Measurements from ENCODE around the gene TMEM235. TPM values are rescaled to one million over a fixed set of nuclear protein-coding genes. Genes with fewer than 3 reads are reported as not detected.

TMEM235 gene
- polyA plus RNA-seq, 1 of the 3 experiments (the other 2 are of a cell fraction): not detected

GRCh38 chr17:78272914-78273258 is 41.5 kb downstream of the TMEM235 start (continued):
- TF ChIP-seq MXI1 (IDR thresholded peaks at IDR 0.05; ENCODE audit: low read depth, low read length): no peak
- no peak for TF ChIP-seq JUND (IDR thresholded peaks at IDR 0.05)
- TF ChIP-seq NFIC (IDR thresholded peaks at IDR 0.05; ENCODE audit: borderline replicate concordance): no peak
- no peak for TF ChIP-seq FOXJ3 (CRISPR knock-in tag; IDR thresholded peaks at IDR 0.05)

DNA sequence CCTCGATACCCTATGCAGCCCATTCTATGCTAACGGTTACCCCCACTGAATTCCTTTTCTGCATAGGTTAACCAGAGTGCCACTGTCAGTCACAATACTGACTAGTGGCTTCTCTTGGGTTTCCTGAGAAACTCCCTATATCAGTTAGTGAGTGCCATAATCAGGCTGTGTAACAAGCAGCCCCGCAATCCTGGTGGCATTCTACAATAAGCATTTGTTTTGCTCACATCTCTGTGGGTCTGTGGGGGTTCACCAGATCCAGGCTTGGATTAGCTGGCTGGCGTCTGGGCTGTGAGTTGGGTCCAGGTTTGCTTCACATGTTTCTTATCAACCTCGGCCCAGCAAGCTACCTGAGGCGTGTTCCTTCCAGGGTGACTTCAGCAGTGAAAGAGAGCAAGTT is 42.4 kb downstream of the TMEM235 start:
- DNase-seq: no peak
- H3K4me1 ChIP-seq (ENCODE audit: control insufficient read depth in 1 of 2, insufficient read depth in 2 of 2, low read depth in 1 of 2, low read length in 1 of 2): peaks cover 0 to 52% of the 10 kb centered on the region in 2 experiments; a peak in 2 of 4 replicates
- no peaks in the 10 kb centered on the region for H3K9me2 ChIP-seq
- no peak overlapping the region for H2AFZ ChIP-seq (ENCODE audit: low read depth)
- TF ChIP-seq, protein P1, sequence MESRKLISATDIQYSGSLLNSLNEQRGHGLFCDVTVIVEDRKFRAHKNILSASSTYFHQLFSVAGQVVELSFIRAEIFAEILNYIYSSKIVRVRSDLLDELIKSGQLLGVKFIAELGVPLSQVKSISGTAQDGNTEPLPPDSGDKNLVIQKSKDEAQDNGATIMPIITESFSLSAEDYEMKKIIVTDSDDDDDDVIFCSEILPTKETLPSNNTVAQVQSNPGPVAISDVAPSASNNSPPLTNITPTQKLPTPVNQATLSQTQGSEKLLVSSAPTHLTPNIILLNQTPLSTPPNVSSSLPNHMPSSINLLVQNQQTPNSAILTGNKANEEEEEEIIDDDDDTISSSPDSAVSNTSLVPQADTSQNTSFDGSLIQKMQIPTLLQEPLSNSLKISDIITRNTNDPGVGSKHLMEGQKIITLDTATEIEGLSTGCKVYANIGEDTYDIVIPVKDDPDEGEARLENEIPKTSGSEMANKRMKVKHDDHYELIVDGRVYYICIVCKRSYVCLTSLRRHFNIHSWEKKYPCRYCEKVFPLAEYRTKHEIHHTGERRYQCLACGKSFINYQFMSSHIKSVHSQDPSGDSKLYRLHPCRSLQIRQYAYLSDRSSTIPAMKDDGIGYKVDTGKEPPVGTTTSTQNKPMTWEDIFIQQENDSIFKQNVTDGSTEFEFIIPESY (IDR thresholded peaks at IDR 0.05; ENCODE audit: borderline replicate concordance, low read depth): no peak
- TF ChIP-seq ELF1 (IDR thresholded peaks at IDR 0.05) (no peak), SIN3A (IDR thresholded peaks at IDR 0.05; ENCODE audit: borderline replicate concordance, low read depth, low read length) (no peak), NRF1 (IDR thresholded peaks at IDR 0.05; ENCODE audit: low read depth, low read length) (no peak), POLR2AphosphoS5 (IDR thresholded peaks at IDR 0.05; ENCODE audit: low read depth, low read length) (no peak), EZH2phosphoT487 (IDR thresholded peaks at IDR 0.05; ENCODE audit: borderline replicate concordance, low read depth) (no peak), USF1 (IDR thresholded peaks at IDR 0.05; ENCODE audit: borderline replicate concordance, low read depth) (no peak), FOXJ3 (CRISPR knock-in tag; IDR thresholded peaks at IDR 0.05) (no peak)
- TF ChIP-seq, protein P2, sequence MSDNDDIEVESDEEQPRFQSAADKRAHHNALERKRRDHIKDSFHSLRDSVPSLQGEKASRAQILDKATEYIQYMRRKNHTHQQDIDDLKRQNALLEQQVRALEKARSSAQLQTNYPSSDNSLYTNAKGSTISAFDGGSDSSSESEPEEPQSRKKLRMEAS (IDR thresholded peaks at IDR 0.05; ENCODE audit: low read depth): no peak
- TF ChIP-seq, protein P3, sequence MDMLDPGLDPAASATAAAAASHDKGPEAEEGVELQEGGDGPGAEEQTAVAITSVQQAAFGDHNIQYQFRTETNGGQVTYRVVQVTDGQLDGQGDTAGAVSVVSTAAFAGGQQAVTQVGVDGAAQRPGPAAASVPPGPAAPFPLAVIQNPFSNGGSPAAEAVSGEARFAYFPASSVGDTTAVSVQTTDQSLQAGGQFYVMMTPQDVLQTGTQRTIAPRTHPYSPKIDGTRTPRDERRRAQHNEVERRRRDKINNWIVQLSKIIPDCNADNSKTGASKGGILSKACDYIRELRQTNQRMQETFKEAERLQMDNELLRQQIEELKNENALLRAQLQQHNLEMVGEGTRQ (IDR thresholded peaks at IDR 0.05; ENCODE audit: borderline replicate concordance, low read depth, low read length): no peak
- H3K27me3 ChIP-seq (ENCODE audit: insufficient read depth): peaks cover 16% of the 10 kb centered on the region
- H3K79me2 ChIP-seq (ENCODE audit: insufficient read depth): no peaks in the 10 kb centered on the region
- no peak overlapping the region for H3K27ac ChIP-seq (ENCODE audit: low read depth in 2 of 2, low read length in 1 of 2)
- WGBS (ENCODE audit: low lambda C conversion rate): 94% methylated on average over 6 of the region's 6 CpGs
- no peak overlapping the region for H3K4me3 ChIP-seq (ENCODE audit: low read depth in 2 of 2, low read length in 1 of 2)
- H3K36me3 ChIP-seq (replicated peaks in 1 of 2; ENCODE audit: control insufficient read depth in 1 of 2, insufficient read depth in 2 of 2, low read length in 1 of 2): no peaks in the 10 kb centered on the region
- no peaks in the 10 kb centered on the region for H4K20me1 ChIP-seq (ENCODE audit: insufficient read depth)
- H3K4me2 ChIP-seq: no peak overlapping the region
- no peaks in the 10 kb centered on the region for H3F3A ChIP-seq (replicated peaks; ENCODE audit: insufficient read depth)
- no peaks in the 10 kb centered on the region for H3K9me3 ChIP-seq
- H3K9ac ChIP-seq: no peak overlapping the region
- CTCF ChIA-PET: interaction anchor here (1.1 to 6.6 kb wide), 4 partner anchors 9 to 87 kb away, joined by 3 to 46 read pairs (median 5); no protein-coding TSS in a partner anchor
- POLR2A ChIA-PET: interaction anchor here (1.0 kb wide), 1 partner anchor 10 kb away, joined by 3 read pairs; no protein-coding TSS in a partner anchor

Measured in SK-N-SH (cell line).